OCI-M2 (cell line): Measurements from ENCODE around the gene PARD3B.

ENCODE experiments used
- DNase-seq: peaks from one replicate; lab custom pipeline; 2025; ENCODE audit not compliant: unreplicated experiment; lab: John Stamatoyannopoulos, UW

Gene PARD3B

DNA sequence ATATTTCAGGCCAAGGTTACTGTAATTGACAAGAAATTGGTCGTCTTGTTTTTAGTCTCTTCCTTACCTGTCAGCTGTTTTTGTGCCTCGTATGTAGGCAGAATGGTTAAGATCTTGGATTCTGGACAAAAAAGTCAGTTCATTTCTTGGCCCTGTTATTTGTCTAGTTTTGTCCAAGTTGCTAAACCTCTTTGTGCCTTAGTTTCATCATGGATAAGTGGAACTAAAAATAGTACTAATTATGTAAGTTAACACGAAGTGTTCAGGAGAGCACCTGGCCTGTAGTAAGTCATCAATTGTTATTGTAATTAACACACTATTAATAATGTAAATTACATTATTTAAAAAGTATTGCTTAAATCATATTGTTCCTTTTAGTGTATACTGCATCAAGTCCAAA is 148.0 kb downstream of the PARD3B start:
- DNase-seq, result no peak

DNA sequence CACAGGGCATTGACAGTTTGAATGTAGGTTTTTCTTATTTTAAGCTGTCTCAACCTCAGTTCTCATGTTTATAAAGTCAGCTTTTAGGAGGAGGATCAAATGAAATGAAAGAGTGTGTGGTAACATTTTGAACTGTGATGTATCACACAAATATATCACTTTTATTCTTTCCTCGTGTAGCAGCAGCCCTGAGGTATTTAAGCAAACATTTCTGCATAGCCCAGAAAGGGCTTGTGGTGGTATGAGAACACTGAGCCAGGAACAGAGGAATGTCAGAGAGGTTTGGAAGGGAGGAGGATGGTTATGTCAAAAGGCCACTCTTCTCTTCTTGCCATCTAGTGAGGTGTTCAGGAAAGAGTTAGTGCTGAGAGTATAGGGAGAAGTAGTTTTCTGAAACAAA is 150.2 kb downstream of the PARD3B start:
- no peak for DNase-seq

DNA sequence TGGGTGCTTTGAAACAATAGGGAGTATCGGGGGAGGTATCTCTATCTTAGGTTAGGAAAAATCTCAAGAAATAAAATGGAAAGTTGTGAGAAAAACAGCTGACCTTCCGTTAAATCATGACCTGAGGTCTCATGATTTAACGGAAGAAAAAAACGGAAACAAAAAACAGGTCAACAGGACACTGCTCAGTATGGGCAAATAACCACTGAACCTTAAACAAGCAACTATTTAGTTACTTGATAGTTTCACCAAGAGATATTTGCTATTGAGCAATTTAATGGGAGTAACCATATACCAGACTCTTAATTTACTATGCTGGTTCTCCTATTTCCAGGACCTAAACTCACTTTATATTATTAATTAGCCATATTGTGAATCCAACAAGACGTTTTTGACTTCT is 150.8 kb downstream of the PARD3B start:
- DNase-seq, result no peak

DNA sequence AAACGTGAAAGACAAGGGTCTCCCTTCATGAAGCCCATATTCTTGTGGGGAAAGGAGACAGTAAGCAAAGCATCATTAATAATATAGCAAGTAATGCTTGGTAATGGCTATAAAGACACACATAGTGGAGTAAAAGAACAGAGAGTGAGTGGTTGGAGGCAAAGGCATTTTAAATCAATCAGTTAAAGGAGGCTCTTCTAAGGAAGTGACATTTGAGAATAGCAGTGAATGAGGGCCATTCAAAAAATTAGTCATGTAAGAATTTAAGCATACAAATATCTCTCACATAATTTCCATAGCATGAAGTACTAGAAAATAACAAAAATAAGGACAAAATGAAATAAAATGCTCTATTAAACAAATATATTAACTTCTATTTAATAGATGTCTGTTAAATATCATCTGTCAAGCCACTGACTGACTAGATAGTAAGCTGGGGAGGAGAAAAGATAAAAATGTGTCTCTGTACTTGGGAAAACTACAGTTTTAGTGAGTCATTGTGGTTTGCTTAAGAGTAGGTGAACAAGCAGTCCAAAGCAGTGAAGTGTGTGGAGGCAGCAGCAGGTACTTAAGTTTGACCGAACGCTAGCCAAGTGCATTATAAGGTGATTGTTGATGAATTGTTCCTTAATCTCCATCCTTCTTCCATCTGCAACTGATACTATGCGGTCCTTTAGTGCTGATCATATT is 160.1 kb downstream of the PARD3B start:
- no peak for DNase-seq

DNA sequence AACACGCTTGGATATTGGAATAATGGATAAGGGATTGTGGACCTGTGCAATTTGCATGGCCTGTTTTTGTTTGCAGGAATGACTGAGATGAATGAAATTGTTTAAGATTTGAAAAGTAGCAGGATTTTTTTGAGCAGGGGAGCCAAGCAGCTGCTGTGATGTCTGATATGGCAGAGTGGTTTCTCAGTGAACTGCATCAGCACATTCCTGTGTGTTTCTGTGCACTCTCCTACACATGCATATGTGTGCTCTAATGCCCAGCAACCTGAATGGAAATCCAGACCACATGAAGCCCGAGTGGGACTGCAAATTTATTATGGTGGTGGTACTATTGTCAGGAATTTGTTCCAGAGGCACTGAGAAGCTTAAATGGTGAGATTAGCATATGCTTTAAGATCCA is 161.7 kb downstream of the PARD3B start:
- DNase-seq, result no peak

DNA sequence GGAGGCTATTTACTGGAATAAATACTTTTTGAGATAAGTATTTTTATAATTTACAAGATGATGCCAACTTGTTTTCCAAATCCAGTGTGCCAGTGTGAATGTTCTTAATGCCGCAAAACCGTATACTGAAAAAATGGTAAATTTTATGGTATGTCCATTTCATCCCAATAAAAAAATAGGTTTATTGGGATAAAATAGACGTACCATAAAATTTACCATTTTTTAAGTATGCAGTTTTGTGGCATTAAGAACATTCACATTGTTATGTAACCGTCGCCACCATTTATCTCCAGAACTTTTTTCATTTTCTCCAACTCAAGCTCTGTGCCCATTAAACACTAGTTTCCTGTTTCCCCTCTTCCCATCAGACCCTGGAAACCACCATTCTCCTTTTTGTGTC is 167.9 kb downstream of the PARD3B start:
- DNase-seq, result no peak

DNA sequence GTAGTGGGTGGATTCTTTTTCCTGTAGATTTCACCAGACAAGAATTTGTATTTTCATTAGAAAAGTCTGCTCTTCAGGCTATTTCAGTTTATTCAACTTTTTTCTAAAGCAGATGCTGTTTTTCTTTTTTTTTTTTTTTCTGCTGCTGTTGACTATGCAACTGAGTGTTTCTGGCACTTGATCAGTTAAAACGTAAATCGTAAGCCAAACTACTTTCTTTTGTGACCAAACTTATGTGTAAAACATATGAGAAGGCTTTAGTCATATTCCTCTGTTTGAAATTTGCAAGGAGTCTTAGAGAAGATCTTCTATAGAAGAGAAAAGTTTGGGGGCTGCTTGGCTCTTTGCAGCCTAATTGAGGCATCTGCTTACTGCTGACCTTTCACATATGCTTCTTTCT is 170.1 kb downstream of the PARD3B start:
- no peak for DNase-seq

DNA sequence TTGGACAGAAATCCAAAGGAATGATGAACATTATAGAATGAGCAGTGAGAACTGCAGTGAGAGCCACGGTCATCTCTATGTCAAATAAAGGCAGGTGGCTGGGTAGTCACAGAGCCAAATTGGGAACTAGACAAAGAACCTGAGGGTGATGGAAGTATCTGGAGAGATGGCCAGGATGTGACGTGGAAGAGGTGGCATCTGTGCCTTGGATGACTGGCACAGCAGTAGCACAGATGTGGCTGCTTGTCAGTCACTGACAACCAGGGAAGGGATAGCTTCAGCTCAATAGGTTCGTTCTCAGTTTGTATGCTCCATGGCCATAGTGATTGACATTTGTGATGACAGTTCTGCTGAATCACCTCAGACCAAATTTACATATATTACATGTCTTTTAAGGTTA is 172.3 kb downstream of the PARD3B start:
- no peak for DNase-seq

DNA sequence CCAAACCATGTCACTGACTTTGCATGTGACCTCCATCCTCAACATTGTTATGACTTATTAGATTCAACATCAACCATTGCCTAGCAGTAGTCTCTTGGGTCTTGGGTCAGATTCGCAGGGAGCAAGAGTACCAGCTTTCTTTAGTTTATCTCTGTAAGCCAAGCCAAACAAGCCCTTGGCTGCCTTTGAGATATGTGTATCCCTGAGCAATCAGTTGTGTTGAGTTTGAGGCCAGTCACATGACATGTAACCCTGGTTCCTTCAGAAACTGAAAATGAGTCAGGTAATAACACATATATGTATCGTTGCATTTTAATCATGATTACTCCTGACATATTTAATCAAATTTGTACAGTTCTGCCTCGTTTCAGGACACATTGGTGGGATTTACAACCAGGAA is 173.3 kb downstream of the PARD3B start:
- no peak for DNase-seq

DNA sequence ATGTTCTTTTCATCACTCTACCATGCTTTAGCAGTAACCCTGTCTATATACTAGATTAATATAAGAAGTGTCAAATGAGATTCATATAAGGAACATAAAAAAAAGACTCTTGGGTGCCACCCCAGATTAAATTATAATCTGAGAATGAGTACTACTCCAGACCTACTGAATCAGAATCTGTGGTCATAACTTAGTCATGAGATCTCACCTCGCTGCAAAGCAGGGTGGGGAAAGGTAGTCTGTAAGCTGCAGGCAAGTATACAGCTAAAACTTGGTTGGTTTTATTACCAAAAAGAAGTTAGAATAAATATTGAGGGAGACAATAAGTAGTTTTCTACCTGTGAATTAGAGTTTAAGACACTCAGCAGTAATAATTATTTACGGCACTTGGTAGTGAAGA is 175.6 kb downstream of the PARD3B start:
- no peak for DNase-seq

DNA sequence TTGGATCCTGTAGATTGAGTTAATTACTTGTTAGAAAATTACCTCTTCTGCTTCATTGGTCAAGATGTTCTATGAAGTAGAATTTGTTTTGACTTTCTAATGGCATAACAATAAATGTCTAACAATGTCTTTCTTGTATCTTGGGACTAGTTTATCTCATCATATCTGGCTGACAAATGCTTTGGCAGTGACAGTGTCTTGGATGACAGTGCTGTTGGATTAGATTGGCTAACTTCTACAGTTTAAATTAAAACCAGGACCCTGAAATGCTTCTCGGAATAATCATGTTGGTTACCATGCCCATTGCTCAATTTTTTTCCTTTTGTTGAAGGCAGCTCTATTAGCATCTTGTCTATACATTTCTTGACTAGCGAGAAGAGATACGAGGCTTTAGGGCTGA is 176.9 kb downstream of the PARD3B start:
- no peak for DNase-seq

DNA sequence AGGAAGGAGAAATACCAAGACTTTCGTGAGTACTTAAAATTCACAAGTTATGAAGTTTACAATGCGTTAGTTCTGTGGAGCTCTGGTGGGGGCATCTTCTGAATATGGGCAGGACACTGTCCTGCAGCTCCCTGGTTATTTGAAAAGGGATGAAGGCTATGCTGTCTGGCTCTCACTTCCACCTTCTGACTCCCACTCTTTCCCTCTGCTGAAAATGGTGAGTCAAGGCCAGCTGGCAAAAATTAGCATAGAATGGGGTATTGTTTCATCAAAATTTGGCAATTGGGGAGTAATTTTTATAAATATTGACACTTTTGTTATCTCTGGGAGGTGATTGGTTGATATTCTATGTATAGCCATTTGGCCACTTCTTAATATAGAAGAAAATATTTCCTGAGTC is 177.4 kb downstream of the PARD3B start:
- DNase-seq, result no peak

DNA sequence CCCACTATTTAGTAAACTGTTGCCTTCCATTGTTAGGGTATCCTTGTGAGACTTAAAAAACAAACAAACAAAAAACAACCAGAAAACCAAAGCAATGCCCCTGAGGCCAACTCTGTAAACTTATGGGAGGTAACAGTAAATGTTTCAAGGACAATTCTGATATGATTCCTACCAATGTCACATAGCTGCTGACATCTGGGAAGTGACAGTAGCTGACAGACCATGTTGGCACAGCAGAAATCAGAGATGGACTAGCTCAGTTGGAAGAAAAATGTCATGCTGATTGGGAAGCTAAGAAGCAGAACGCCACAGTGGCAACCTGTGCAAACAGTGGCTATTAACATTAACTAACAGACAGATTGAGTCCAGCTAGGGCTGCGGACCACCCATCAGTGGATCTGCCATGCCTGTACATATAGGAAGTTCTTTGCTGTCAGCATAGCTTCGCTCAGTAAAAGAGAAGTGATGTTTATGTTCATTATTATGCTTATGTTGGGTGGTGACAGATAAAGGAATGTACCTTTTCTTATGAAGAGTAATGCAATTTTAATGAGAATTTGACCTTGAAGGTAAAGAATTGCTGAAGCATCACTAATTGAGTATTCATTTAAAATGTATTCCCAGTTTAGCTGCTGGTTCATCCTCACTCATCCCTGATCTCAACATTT is 180.6 kb downstream of the PARD3B start:
- DNase-seq, result no peak

DNA sequence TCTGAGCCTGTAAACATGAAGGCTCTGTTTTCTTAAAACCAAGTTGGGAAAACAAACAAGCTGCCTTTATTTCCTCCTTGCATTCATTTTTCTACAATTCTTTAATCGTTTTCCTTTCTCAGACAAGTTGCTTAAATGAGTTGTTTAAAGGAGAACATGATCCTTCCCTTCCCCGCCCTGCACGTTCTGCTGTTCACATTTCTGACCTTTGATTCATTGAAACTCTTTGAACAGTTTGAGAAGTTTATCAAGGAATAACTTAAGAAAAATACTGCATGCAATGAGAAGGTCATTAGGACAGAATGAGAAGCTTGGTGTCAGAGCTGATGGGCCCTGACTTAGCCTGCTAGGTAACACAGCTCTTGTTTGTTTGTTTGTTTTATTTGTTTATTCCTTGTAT is 181.6 kb downstream of the PARD3B start:
- DNase-seq, result no peak

DNA sequence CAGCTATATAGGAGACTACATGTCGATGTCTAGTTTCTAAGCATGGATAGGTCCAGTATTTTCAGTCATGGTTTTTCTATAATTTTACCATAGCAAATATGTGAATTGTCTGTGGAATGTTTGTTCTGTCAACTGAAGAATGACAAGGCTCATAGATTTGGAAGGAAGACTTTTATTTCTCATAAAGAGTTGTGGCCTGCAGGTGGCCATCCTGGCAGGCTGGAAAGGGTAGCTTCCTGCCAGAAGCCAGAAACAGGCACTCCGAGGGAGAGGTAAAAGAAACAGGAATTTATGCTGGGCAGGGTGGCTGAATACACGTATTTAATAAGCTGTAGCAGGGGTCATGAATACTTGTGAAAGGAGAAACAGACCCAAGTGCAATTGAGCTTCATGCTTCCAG is 182.1 kb downstream of the PARD3B start:
- DNase-seq, result no peak

DNA sequence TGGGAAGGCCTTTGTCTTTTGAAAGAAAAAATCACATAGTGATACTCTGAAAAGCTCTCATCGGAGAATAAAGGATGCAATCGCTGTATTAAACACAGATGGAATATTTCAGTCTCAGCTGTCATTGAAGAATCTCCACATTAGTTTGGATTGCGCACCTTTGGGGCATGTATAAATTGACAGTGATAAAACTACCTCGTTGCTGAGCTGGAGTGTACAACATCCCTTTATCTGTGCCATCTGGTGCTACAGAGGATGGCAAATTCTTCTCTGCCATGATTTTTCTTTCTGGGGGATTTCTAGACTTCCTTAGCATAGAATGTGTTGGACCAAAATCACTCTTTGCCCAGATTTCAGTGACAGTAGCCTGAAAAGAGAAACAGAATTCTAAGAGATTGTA is 185.3 kb downstream of the PARD3B start:
- no peak for DNase-seq

DNA sequence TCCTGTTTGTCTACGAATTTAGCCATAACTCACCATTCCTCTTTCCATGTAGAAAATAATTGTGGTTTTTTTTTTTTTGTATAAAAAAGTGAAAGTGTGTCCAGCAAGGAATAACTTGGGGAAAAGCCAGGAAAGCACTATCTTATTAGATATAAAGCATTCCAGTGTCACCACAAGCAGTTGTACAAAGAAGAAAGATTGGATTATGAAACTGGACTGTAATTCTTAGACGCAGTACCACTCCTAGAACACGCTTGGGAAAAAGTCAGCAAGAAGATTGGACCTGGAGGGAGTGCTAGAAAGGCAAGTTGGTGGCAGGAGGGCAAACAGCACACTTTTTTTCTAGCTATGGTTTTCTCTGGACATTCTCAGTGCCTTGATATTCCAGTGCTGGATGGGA is 186.7 kb downstream of the PARD3B start:
- DNase-seq, result no peak

DNA sequence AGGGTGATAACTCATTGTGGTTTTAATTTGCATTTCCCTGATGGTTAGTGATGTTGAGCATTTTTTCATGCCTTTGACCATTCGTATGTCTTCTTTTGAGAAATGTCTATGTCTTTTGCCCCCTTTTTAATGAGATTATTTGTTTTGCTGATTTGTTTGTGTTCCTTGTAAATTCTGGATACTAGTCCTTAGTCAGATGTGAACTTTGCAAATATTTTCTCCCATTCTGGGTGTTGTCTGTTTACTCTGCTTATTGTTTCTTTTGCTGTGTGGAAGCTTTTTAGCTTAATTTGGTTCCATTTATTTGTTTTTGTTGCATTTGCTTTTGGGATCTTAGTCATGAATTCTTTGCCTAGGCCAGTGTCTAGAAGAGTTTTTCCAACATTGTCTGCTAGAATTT is 192.0 kb downstream of the PARD3B start:
- DNase-seq, result no peak

DNA sequence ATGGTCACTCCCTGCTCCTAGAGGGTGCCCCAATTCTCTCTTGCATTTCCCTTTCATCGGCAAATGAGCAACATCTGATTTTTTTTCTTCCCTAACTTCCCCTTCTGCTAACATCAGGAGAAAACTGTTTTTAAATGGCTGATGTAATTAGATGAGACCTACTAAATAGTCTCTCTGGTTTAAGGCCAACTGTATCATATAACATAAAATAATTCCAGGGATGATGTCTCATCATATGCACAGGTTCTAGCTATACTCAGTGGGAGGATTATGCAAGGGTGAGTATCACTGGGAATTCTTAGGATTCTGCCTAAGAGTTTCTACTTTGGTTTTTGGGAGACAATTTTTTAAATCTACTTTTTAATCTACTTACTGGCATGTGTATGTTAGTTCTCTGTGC is 193.4 kb downstream of the PARD3B start:
- DNase-seq, result no peak

DNA sequence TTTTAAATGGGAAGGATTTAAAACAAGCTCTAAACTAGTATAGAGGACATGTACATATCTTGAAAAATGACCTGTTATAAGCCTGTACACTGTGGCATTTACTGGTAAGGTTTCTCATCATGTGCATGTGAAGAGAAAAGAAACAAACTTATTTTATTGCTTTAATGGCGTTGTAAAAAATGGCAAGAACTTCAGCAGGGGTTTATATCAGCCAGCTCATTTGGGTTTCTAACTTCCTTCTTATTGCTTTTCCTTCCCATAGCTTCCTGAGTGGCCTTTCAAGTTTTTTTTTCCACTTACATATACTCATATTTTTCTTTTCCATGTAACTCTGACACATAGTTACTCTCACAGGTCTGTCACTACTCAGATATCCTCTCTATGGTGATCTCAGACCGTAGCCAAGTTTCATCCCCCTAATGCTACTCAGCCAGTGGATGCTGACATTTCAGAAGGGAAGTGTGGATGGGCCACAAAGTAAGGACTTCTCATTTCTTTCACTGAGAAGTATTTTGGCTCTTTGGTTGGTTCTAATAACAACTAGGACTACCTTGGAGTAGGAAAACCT is 198.2 kb downstream of the PARD3B start:
- no peak for DNase-seq

DNA sequence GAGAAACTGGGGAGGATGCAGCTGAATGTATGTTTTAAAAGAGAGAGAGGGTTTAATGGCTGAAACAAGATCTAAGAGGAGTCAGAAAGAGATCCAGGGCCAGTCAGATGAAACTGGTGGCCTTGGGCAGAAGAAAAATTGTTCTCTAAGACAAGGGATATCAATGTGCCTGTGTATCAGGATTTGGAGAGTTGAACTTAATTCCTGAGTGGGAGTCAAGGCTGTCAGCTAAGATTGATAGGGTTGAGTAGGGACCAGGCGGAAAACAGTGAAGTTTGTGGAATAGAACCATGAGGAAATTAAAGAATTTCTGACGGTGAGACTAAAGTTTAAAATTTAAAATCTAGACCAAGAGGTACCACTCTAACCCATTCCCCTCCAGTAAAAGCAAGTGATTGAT is 199.2 kb downstream of the PARD3B start:
- no peak for DNase-seq

DNA sequence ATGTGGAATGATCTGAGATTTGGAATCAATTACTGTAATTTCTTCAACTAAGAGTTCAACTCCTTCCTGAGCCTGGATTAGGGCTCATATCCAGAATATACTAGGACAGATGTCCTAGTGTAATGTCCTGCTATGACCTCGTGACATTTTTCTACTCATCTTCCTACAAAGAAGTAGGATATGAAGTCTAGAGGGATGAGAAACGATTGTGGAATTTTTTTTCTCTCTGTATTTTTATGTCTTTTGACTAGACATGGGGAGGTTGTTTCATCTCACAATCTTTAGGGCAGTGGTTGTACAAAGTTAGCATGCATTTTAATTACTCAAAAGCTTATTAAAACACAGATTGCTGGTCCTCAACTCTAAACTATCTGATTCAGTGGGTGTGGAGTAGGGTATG is 203.0 kb downstream of the PARD3B start:
- DNase-seq, result no peak

DNA sequence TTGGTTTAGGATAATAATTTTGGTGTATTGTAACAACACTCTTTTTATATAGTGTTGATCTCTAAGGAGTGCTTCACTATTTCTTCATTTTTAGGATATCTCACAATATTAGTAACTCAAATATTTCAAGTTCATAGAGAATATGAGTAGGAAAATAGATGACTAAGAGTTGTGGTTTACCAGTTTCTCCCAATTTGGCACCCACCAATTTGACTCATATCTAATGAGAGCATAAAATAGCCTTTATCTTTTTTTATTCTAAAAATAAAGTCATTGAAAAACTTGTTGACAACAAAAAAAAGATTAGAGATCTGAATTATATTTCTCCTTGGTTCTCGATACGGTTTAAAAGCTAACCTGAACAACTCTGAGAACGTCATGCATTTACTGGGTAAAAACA is 204.0 kb downstream of the PARD3B start:
- DNase-seq, result no peak
